Measurements from ENCODE around the gene HMOX1.
"Not testable (repeated sequence)": the region's sequence is repeated elsewhere in the genome, so short reads cannot be mapped to it uniquely, and the experiment has no call there.

Gene HMOX1

DNA sequence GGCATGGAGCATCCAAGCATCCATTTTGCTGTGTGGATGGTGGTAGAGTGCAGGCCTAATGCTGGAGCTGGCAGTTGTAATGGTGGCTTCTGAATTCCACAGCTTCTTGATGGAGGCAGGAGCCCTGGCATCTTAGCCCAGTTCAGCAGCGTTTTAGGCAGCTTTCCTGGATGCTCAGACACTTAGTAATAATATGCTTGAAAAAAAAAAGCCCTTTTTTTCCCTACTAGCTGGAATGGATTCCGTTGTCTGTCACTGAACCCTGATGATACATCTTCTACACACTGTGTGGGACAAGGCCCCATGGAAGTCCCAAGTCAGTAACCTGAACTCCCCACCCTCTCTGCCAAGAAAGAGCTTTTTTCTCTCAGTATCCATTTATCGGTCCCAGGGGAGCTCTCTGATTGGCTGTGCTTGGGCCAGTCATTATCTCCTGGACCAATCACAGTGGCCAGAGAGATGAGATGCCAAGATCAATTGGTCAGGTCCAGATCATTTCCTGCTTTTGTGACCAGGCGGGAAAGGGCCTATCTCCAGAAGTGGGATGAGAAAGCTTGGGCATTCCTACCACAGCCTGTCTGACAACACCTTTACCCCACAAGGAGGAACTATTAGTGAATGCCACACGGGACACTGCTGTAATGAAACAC lies 53.3 kb downstream of the HMOX1 start:
- no peak for DNase-seq (ENCODE audit: low read depth, low spot score)

DNA sequence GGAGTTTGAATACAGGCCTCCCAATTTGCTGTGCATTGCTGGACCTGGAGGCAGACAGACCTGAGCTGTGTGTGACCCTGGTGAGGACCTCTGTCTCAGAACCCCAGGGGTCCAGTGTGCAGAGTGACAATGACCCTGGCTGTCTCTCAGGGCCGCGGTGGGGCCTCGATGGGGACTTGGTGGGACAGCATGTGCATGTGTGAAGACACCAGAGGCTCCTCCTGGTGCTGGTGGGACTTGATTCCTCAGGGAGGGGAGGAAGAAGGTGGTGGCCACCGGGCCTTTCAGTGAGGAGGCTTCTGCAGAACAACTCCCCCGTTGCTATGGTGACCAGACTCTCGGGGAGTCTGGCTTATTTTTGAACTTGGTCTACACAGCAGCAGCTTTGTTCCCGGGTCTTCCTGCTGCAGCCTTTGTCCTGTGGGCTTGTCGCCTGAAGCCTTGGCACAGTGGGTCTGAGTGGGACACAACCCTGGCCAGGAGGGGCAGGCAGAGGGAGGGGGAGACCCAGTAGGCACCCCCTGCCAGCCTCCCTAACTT lies 54.4 kb downstream of the HMOX1 start:
- DNase-seq (ENCODE audit: low read depth, low spot score): no peak

DNA sequence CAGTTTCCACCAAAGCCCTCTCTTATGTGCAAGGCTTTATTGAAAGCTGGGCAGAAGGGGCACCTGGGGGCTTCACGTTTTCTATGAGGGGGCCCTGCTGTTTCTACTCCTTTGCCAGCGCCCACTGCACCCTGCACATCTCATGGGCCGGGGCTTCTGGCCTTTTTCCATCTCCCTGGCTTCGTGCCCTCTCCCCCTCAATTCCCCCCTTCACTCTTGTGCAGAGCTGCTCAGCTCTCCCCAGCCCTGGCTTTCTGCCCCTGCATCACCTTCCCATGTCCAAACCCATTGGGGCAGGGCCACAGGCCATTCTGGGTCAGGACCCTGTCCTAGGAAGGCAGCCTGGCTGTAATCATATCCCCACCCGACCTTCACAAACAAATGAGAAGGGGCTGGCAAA lies 55.5 kb downstream of the HMOX1 start:
- DNase-seq (ENCODE audit: low read depth, low spot score): no peak

DNA sequence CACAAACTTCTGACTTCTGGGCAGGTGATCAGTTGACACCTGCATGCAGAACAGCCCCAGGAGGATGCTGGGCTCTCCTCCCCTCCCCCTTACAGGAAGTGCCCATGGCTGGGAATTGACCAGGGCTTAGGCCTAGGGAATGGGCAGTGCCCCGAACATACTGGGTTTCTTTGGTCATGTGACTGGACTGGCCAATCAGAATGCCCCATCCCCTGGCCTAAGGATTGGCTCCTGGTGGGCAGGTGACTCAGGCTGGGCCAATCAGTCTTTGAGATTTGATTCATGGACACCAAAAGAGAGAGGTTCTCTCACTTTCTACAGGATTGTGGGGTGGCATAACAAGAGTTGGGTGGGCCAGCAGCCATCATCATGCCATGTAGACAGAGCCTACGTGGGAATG lies 56.2 kb downstream of the HMOX1 start:
- peak; percentile 71 for DNase-seq (ENCODE audit: low read depth, low spot score)

DNA sequence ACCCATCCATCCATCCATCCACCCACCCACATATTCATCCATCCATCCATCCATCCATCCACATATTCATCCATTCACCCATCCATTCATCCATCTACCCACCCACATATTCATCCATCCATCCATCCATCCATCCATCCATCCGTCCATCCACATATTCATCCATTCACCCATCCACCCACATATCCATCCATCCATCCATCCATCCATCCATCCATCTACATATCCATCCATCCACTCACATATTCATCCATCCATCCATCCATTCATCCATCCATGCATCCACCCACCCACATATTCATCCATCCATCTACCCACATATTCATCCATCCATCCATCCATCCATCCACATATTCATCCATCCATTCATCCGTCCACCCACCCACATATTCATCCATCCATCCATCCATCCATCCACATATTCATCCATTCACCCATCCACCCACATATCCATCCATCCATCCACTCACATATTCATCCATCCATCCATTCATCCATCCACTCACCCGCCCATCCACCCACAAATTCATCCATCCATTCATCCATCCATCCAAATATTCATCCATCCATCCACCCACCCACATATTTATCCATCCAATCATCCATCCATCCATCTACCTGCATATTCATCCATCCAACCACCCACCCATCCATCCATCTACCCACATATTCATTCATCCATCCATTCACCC lies 57.9 kb downstream of the HMOX1 start:
- not testable (repeated sequence) for DNase-seq (ENCODE audit: low read depth, low spot score)

DNA sequence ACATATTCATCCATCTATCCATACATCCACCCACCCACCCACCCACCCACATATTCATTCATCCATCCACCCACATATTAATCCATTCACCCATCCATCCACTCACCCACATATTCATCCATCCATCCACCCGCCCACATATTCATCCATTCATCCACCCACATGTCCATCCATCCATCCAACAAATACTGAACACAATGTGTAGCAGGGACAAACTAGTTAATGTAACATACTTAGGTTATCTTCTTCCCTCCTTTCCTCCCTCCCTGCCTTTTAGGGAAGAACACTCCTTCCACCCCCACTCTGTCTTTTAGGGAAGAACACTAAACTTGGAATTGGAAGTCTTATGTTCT lies 58.4 kb downstream of the HMOX1 start:
- DNase-seq (ENCODE audit: low read depth, low spot score): no peak

DNA sequence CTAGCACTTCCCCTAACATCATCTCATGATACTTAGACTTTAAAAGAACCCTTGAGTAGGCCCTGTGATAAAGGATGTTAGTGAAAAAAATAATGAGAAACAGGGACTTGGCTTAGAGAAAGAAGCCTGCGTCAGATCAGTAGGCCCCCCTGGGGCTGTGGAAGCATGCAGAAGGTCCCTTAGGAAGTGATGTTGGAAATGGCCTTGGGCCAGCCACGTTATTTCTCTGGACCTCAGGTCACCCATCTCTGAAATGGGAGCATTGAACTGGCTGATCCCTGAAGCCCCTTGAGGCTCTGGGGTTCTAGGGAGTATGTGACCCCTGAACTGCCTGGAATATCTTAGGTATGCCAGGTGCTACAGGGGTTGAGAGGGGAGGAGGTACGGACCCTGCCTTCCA lies 59.2 kb downstream of the HMOX1 start:
- DNase-seq (ENCODE audit: low read depth, low spot score): no peak

DNA sequence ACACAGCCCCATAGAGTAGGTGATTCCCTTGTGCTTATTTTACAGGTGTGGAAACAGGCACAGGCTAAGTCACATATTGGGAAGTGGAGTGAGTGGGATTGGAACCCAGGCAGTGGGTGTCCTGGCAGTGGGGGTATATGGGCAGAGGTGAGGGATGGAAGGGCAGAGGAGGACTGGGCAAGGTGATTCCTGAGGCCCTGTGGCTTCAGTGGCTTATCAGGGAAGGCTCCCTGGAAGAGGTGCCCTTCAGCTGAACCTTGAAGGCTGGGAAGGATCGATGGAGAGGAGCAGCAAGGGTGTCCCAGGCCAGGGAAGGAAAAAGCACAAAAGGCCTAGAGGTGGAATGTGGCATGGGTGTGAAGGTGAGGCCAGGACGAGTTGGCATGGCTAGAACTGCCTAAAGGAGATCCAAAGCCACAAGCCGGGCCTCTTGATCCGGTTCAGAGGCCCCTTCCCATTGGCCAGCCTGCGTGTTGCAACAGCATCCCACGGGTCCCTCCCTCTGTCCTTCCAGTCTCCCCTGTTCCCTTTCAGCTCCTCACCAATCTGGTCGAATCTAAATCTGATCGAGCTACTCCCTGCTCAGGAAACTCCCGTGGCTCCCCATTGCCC lies 60.7 kb downstream of the HMOX1 start:
- DNase-seq (ENCODE audit: low read depth, low spot score): no peak

DNA sequence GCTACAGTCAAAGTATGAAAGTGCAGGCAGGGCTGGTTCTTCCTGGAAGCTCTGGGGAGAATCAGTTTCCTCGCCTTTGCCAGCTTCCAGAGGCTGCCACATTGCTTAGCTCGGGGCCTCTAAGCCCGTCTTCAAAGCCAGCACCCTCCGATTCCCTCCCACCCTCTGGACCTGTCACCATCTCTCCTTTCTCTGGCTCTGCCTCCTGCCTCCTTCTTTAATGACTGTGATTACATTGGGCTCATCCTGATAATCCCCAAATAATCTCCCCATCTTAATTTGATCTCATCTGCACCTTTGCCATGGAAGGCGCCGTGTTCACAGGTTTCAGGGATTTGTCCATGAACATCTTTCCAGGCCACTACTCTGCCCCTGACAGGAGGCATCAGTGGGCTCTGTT lies 61.6 kb downstream of the HMOX1 start:
- DNase-seq (ENCODE audit: low read depth, low spot score): no peak

DNA sequence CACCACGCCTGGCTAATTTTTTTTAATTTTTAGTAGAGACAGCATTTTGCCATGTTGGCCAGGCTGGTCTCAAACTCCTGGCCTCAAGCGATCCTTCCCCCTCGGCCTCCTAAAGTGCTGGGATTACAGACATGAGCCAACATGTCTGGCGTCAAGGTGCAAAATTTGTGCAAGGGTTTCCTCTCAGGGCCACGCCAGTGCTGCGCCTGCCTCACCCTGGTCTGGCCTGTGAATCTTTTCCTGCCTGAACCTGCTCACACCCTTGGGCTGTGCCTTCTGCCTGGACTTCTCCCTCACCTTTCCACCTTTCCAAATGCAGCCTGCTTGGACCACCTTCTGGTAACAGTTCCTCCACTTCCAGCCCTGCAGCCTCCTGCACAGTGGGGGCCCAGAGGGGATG lies 62.4 kb downstream of the HMOX1 start:
- no peak for DNase-seq (ENCODE audit: low read depth, low spot score)

Data from ELF-1 (cell line).